OCI-LY7 (cell line): ENCODE results near the gene CBX2.

ENCODE experiments used
- CTCF ChIP-seq: fragments of 200-600 bp; sonication (generic); conservative IDR thresholded peaks from 2 replicates; pipeline ENCODE4 v1.5.1; 2014; ENCODE audit warnings: mild to moderate bottlenecking, antibody characterized with exemption, low read length, moderate library complexity, mixed read lengths
- EZH2phosphoT487 ChIP-seq: fragments of 200-600 bp; sonication (generic); IDR thresholded peaks from 2 replicates; pipeline ENCODE4 v1.6.1; 2018; ENCODE audit warnings: low read depth, borderline replicate concordance, mild to moderate bottlenecking, mixed run types, antibody characterized with exemption, low read length, moderate library complexity, mixed read lengths

GRCh38 chr17:79836972-79837887, 59.3 kb downstream of the CBX2 start:
- TF ChIP-seq CTCF (0 out of 2 replicates have a peak, but pooled peaks have one; percentile 32), EZH2phosphoT487 (no peak)
